ENCODE measurements around the gene MBIP. TPM values are rescaled to one million over a fixed set of nuclear protein-coding genes. Genes with fewer than 3 reads are reported as not detected.

The MBIP gene
- total and polyA plus RNA-seq, 2 experiments from 2014 or later = 24.4 to 49.7 TPM

- H4K20me1 ChIP-seq (replicated peaks; ENCODE audit: insufficient read depth) = no peaks in the 10 kb centered on the region
- no peaks in the 10 kb centered on the region for H3K9me3 Mint-ChIP-seq
- peaks cover 27% of the 10 kb centered on the region for H3K4me1 Mint-ChIP-seq
- TF ChIP-seq ZNF331 (CRISPR knock-in tag; IDR thresholded peaks at IDR 0.05; ENCODE audit: low read depth) (no peak), ZNF114 (CRISPR knock-in tag; IDR thresholded peaks at IDR 0.05) (no peak), ZNF462 (CRISPR knock-in tag; IDR thresholded peaks at IDR 0.05) (no peak), CTCF (conservative IDR thresholded peaks at IDR 0.05; ENCODE audit: low read depth in 2 of 2) (no peak), ETS1 (IDR thresholded peaks at IDR 0.05) (no peak), EZH2phosphoT487 (IDR thresholded peaks at IDR 0.05; ENCODE audit: unreplicated experiment) (no peak), EZH2 (IDR thresholded peaks at IDR 0.05; ENCODE audit: low read depth, unreplicated experiment) (no peak), NANOG (IDR thresholded peaks at IDR 0.05; ENCODE audit: borderline replicate concordance) (no peak), REST (IDR thresholded peaks at IDR 0.05; ENCODE audit: unreplicated experiment) (no peak), STAT1 (IDR thresholded peaks at IDR 0.05; ENCODE audit: unreplicated experiment) (no peak), POLR2AphosphoS5 (IDR thresholded peaks at IDR 0.05; ENCODE audit: low read depth) (no peak), JUNB (IDR thresholded peaks at IDR 0.05; ENCODE audit: unreplicated experiment) (no peak)
- no peak overlapping the region for H2AFZ ChIP-seq
- H3K4me1 ChIP-seq (ENCODE audit: insufficient read depth) = peaks cover 18% of the 10 kb centered on the region
- H3K36me3 ChIP-seq (ENCODE audit: insufficient read depth) = peaks cover 17% of the 10 kb centered on the region; the same call in 1 of the 2 replicates
- DNase-seq (ENCODE audit: low spot score) (no peak), ATAC-seq (no peak)
- H3F3A ChIP-seq (replicated peaks; ENCODE audit: low read depth) = no peaks in the 10 kb centered on the region
- no peak overlapping the region for H3K4me3 ChIP-seq
- no peak overlapping the region for H3K4me3 Mint-ChIP-seq
- H3K36me3 Mint-ChIP-seq (ENCODE audit: low read depth) = peaks cover 36% of the 10 kb centered on the region
- 0 out of 2 replicates have a peak, but pooled peaks cover 3% of the 10 kb centered on the region for H3K9me2 ChIP-seq (ENCODE audit: insufficient read depth)
- no peaks in the 10 kb centered on the region for H3K27me3 Mint-ChIP-seq (ENCODE audit: insufficient read depth, low read depth, poor library complexity)
- H3K79me2 ChIP-seq (replicated peaks; ENCODE audit: insufficient read depth) = no peaks in the 10 kb centered on the region
- H3K27me3 ChIP-seq (ENCODE audit: insufficient read depth) = no peaks in the 10 kb centered on the region
- no peak overlapping the region for H3K4me2 ChIP-seq
- H3K27ac ChIP-seq (ENCODE audit: low read depth) = no peak overlapping the region
- H3K27ac Mint-ChIP-seq = no peak overlapping the region
Observed at GRCh38 chr14:36294543-36294942, 25.9 kb downstream of the MBIP start.
